ENCODE results near the gene PMF1.

PMF1 gene

GRCh38 chr1:156253634-156254033, 40.8 kb downstream of the PMF1 start:
- H3K4me3 ChIP-seq (ENCODE audit: low read depth, low read length) = no peak overlapping the region
- TF ChIP-seq CTCF (IDR thresholded peaks at IDR 0.05; ENCODE audit: low read depth, low read length, missing control alignments) = no peak
- DNase-seq (ENCODE audit: low read depth) = no peak

GRCh38 chr1:156257711-156258110, 44.9 kb downstream of the PMF1 start:
- H3K4me3 ChIP-seq (ENCODE audit: low read depth, low read length) = no peak overlapping the region
- no peak for TF ChIP-seq CTCF (IDR thresholded peaks at IDR 0.05; ENCODE audit: low read depth, low read length, missing control alignments)
- DNase-seq (ENCODE audit: low read depth) = no peak

- TF ChIP-seq CTCF (IDR thresholded peaks at IDR 0.05; ENCODE audit: low read depth, low read length, missing control alignments) = no peak
- H3K4me3 ChIP-seq (ENCODE audit: low read depth, low read length) = no peak overlapping the region
- no peak for DNase-seq (ENCODE audit: low read depth)
Measured at GRCh38 chr1:156258859-156259258, 46.1 kb downstream of the PMF1 start.

GRCh38 chr1:156259805-156260204, 47.0 kb downstream of the PMF1 start:
- TF ChIP-seq CTCF (IDR thresholded peaks at IDR 0.05; ENCODE audit: low read depth, low read length, missing control alignments) = no peak
- no peak overlapping the region for H3K4me3 ChIP-seq (ENCODE audit: low read depth, low read length)
- no peak for DNase-seq (ENCODE audit: low read depth)

GRCh38 chr1:156260896-156261295, 48.1 kb downstream of the PMF1 start:
- H3K4me3 ChIP-seq (ENCODE audit: low read depth, low read length) = no peak overlapping the region
- TF ChIP-seq CTCF (IDR thresholded peaks at IDR 0.05; ENCODE audit: low read depth, low read length, missing control alignments) = no peak
- no peak for DNase-seq (ENCODE audit: low read depth)

GRCh38 chr1:156262461-156263287, 49.9 kb downstream of the PMF1 start:
- no peak overlapping the region for H3K4me3 ChIP-seq (ENCODE audit: low read depth, low read length)
- DNase-seq (ENCODE audit: low read depth) = no peak
- no peak for TF ChIP-seq CTCF (IDR thresholded peaks at IDR 0.05; ENCODE audit: low read depth, low read length, missing control alignments)

- TF ChIP-seq CTCF (IDR thresholded peaks at IDR 0.05; ENCODE audit: low read depth, low read length, missing control alignments) = no peak
- no peak for DNase-seq (ENCODE audit: low read depth)
- H3K4me3 ChIP-seq (ENCODE audit: low read depth, low read length) = no peak overlapping the region
Measured at GRCh38 chr1:156263288-156263655, 50.5 kb downstream of the PMF1 start.

Data from GM12864 (cell line).